ENCODE results near the gene SERTAD3.
"Not testable (repeated sequence)": the region's sequence is repeated elsewhere in the genome, so short reads cannot be mapped to it uniquely, and the experiment has no call there.

Gene SERTAD3

GRCh38 chr19:40457953-40458596 is 13.9 kb upstream of the SERTAD3 start:
- DNase-seq (ENCODE audit: low read depth in 2 of 2) = no peak

- no peak for DNase-seq (ENCODE audit: low read depth in 2 of 2)
Measured at GRCh38 chr19:40457048-40457447, 12.9 kb upstream of the SERTAD3 start.

- not testable (repeated sequence) for DNase-seq (ENCODE audit: low read depth in 2 of 2)
Measured at GRCh38 chr19:40453943-40454342, 9.8 kb upstream of the SERTAD3 start.

- no peak for DNase-seq (ENCODE audit: low read depth in 2 of 2)
Measured at GRCh38 chr19:40453151-40453735, 9.1 kb upstream of the SERTAD3 start.

GRCh38 chr19:40452016-40452415 is 7.9 kb upstream of the SERTAD3 start:
- DNase-seq (ENCODE audit: low read depth in 2 of 2) = no peak

GRCh38 chr19:40450664-40451063 is 6.5 kb upstream of the SERTAD3 start:
- no peak for DNase-seq (ENCODE audit: low read depth in 2 of 2)

- DNase-seq (ENCODE audit: low read depth in 2 of 2) = no peak
Measured at GRCh38 chr19:40449506-40449905, 5.4 kb upstream of the SERTAD3 start.

- no peak for DNase-seq (ENCODE audit: low read depth in 2 of 2)
Measured at GRCh38 chr19:40446263-40446784, 2.2 kb upstream of the SERTAD3 start.

- no peak for DNase-seq (ENCODE audit: low read depth in 2 of 2)
Measured at GRCh38 chr19:40445780-40446262, 1.7 kb upstream of the SERTAD3 start.

GRCh38 chr19:40444825-40445312 is 734 bp upstream of the SERTAD3 start:
- no peak for DNase-seq (ENCODE audit: low read depth in 2 of 2)

- peak; percentile 98 to 99 for DNase-seq (ENCODE audit: low read depth in 2 of 2)
Measured at GRCh38 chr19:40443131-40443999, 770 bp downstream of the SERTAD3 start.

- DNase-seq (ENCODE audit: low read depth in 2 of 2) = no peak
Measured at GRCh38 chr19:40442328-40443130, 1.6 kb downstream of the SERTAD3 start.

- DNase-seq (ENCODE audit: low read depth in 2 of 2) = no peak
Measured at GRCh38 chr19:40441719-40442253, 2.3 kb downstream of the SERTAD3 start.

- DNase-seq (ENCODE audit: low read depth in 2 of 2) = no peak
Measured at GRCh38 chr19:40438284-40438683, 5.9 kb downstream of the SERTAD3 start.

GRCh38 chr19:40433391-40434216 is 10.5 kb downstream of the SERTAD3 start:
- peak in 1 of 2 experiments; percentile 29 for DNase-seq (ENCODE audit: low read depth in 2 of 2)

- DNase-seq (ENCODE audit: low read depth in 2 of 2) = not testable (repeated sequence)
Measured at GRCh38 chr19:40432760-40433159, 11.4 kb downstream of the SERTAD3 start.

GRCh38 chr19:40431698-40432097 is 12.4 kb downstream of the SERTAD3 start:
- no peak for DNase-seq (ENCODE audit: low read depth in 2 of 2)

GRCh38 chr19:40430242-40430641 is 13.9 kb downstream of the SERTAD3 start:
- not testable (repeated sequence) for DNase-seq (ENCODE audit: low read depth in 2 of 2)

- not testable (repeated sequence) for DNase-seq (ENCODE audit: low read depth in 2 of 2)
Measured at GRCh38 chr19:40428197-40428596, 15.9 kb downstream of the SERTAD3 start.

Measured in stimulated activated CD4-positive, alpha-beta T cell treated with anti-CD3 and anti-CD28 coated beads, Interleukin-12 subunit alpha, Interleukin-12 subunit beta, amount 100 ng/mL, for 24 hours (primary cell).